ENCODE measurements around the gene MCM7. TPM values are rescaled to one million over a fixed set of nuclear protein-coding genes. Genes with fewer than 3 reads are reported as not detected.
A peak's percentile ranks its signal among the peaks of the same experiment; 100 is the strongest.

The MCM7 gene
- total and polyA plus RNA-seq, 4 donors: 36.0 to 54.7 (median 41.8) TPM

- no peaks in the 10 kb centered on the region for H3K9me3 ChIP-seq (ENCODE audit: control insufficient read depth in 4 of 4, insufficient read depth in 3 of 4, low read length in 3 of 4)
- H3K4me3 ChIP-seq: no peak overlapping the region
- no peak overlapping the region for H3K9ac ChIP-seq (ENCODE audit: insufficient read depth in 1 of 2, low read length in 2 of 2)
- H3K4me1 ChIP-seq (ENCODE audit: control insufficient read depth in 5 of 5, insufficient read depth in 5 of 5, low read length in 5 of 5): peaks cover 0 to 18% (median 2%) of the 10 kb centered on the region in 5 donors
- H3K27me3 ChIP-seq (ENCODE audit: control insufficient read depth in 3 of 3, insufficient read depth in 3 of 3, low read length in 2 of 3): no peaks in the 10 kb centered on the region
- WGBS, 2 donors: 87 to 92% methylated on average over 14 of the region's 14 CpGs
- no peak for TF ChIP-seq CTCF (IDR thresholded peaks at IDR 0.05; ENCODE audit: control extremely low read depth, extremely low read depth)
- DNase-seq: no peak
- H3K36me3 ChIP-seq (ENCODE audit: control insufficient read depth in 4 of 4, insufficient read depth in 4 of 4, low read length in 4 of 4): peaks cover 8 to 42% (median 35%) of the 10 kb centered on the region in 4 donors
- peak overlapping the region in 1 of 2 donors; percentile 9 for H3K27ac ChIP-seq (ENCODE audit: low read depth in 1 of 2, low read length in 1 of 2)
- no peak for ATAC-seq (ENCODE audit: insufficient read depth, low FRiP score)
Measured at GRCh38 chr7:100090527-100091410, 10.4 kb downstream of the MCM7 start.

GRCh38 chr7:100089458-100090196, 11.6 kb downstream of the MCM7 start:
- peaks cover 8 to 35% (median 27%) of the 10 kb centered on the region in 4 donors for H3K36me3 ChIP-seq (ENCODE audit: control insufficient read depth in 4 of 4, insufficient read depth in 4 of 4, low read length in 4 of 4)
- peak overlapping the region; percentile 86 for H3K4me3 ChIP-seq
- peak overlapping the region; percentile 44 to 68 for H3K9ac ChIP-seq (ENCODE audit: insufficient read depth in 1 of 2, low read length in 2 of 2)
- H3K27me3 ChIP-seq (ENCODE audit: control insufficient read depth in 3 of 3, insufficient read depth in 3 of 3, low read length in 2 of 3): no peaks in the 10 kb centered on the region
- no peak for TF ChIP-seq CTCF (IDR thresholded peaks at IDR 0.05; ENCODE audit: control extremely low read depth, extremely low read depth)
- DNase-seq (no peak), ATAC-seq (ENCODE audit: insufficient read depth, low FRiP score) (no peak)
- 37 to 56% methylated on average over 7 of the region's 7 CpGs for WGBS, 2 donors
- peak overlapping the region in 1 of 2 donors; percentile 91 for H3K27ac ChIP-seq (ENCODE audit: low read depth in 1 of 2, low read length in 1 of 2)
- H3K4me1 ChIP-seq (ENCODE audit: control insufficient read depth in 5 of 5, insufficient read depth in 5 of 5, low read length in 5 of 5): peaks cover 0 to 18% (median 2%) of the 10 kb centered on the region in 5 donors
- H3K9me3 ChIP-seq (ENCODE audit: control insufficient read depth in 4 of 4, insufficient read depth in 3 of 4, low read length in 3 of 4): no peaks in the 10 kb centered on the region

- peak within 1 kb of the TSS; percentile 86 for H3K4me3 ChIP-seq
- peak within 1 kb of the TSS; percentile 89 to 91 for H3K27ac ChIP-seq (ENCODE audit: low read depth in 1 of 2, low read length in 1 of 2)
- no peaks in the 10 kb centered on the region for H3K9me3 ChIP-seq (ENCODE audit: control insufficient read depth in 4 of 4, insufficient read depth in 3 of 4, low read length in 3 of 4)
- H3K4me1 ChIP-seq (ENCODE audit: control insufficient read depth in 5 of 5, insufficient read depth in 5 of 5, low read length in 5 of 5): peaks cover 0 to 18% (median 2%) of the 10 kb centered on the region in 5 donors
- DNase-seq (peak; percentile 84 to 87 (median 84)), ATAC-seq (ENCODE audit: insufficient read depth, low FRiP score) (peak; percentile 90)
- 0 to 1% methylated on average over 59 to 68 of the region's 68 CpGs for WGBS, 2 donors
- TF ChIP-seq CTCF (IDR thresholded peaks at IDR 0.05; ENCODE audit: control extremely low read depth, extremely low read depth): no peak
- H3K27me3 ChIP-seq (ENCODE audit: control insufficient read depth in 3 of 3, insufficient read depth in 3 of 3, low read length in 2 of 3): no peaks in the 10 kb centered on the region
- peaks cover 2 to 31% (median 24%) of the 10 kb centered on the region in 4 donors for H3K36me3 ChIP-seq (ENCODE audit: control insufficient read depth in 4 of 4, insufficient read depth in 4 of 4, low read length in 4 of 4)
- peak within 1 kb of the TSS; percentile 66 to 68 for H3K9ac ChIP-seq (ENCODE audit: insufficient read depth in 1 of 2, low read length in 2 of 2)
Measured at GRCh38 chr7:100088621-100089457, 12.4 kb downstream of the MCM7 start, which contains the start of gene COPS6. Gene COPS6, plus strand, starts transcription at chr7:100088969. Its CDS starts 22 bp downstream, at chr7:100088991.
